Colonic mucosa (tissue), 4 donors: ENCODE results near the gene RIMS3. TPM values are rescaled to one million over a fixed set of nuclear protein-coding genes. Genes with fewer than 3 reads are reported as not detected.
A peak's percentile ranks its signal among the peaks of the same experiment; 100 is the strongest.

ENCODE experiments used
- DNase-seq: peaks from one replicate; pipeline ENCODE4 v3.0.0-alpha.2; 2020
- H3K27ac ChIP-seq: fragments of 200-600 bp; one replicate; pipeline ENCODE4 v1.8.0; 2021
- H3K27me3 ChIP-seq: fragments of 200-600 bp; one replicate; pipeline ENCODE4 v1.8.0; 2021
- H3K36me3 ChIP-seq: fragments of 200-600 bp; one replicate; pipeline ENCODE4 v1.8.0; 2021
- H3K4me1 ChIP-seq: fragments of 200-600 bp; one replicate; pipeline ENCODE4 v1.8.0; 2021; ENCODE audit warnings: mild to moderate bottlenecking
- H3K4me3 ChIP-seq: fragments of 200-600 bp; one replicate; pipeline ENCODE4 v1.8.0; 2021
- H3K9ac ChIP-seq, 2 donors: one replicate each; pipeline ENCODE4 v1.7.0; 2013; ENCODE audit warnings: control low read depth in 2 of 2, low read depth in 2 of 2, low read length in 2 of 2
- H3K9me3 ChIP-seq: fragments of 200-600 bp; one replicate; pipeline ENCODE4 v1.8.0; 2021
- intact Hi-C: fragments of 100-400 bp; cut with DNase I; formaldehyde crosslinking; loops from one replicate; pipeline ENCODE4 v1.14.1; 2022
- total RNA-seq, 2 donors: library from RNA; stranded (reverse); fragmentation: NEBNext Ultra II Directional in 1 of 2; extraction: Animal tissue kit (Norgen Biotek cat#: 25700) in 1 of 2; gene quantifications; one replicate each; pipeline ENCODE4 v1.2.1, GENCODE V29; 2021
- TF ChIP-seq, protein P1 (sequence below): fragments of 200-600 bp; IDR thresholded peaks from one replicate; pipeline ENCODE4 v1.8.0; 2022; ENCODE audit warnings: antibody characterized with exemption, mild to moderate bottlenecking
- donor health status: healthy.
- donor health status: DM: no; HTN: no; CAD: no.
- donor health status: DM: no; HTN: no; CAD: no.

RIMS3 gene
- total RNA-seq, result 1 to 10 TPM; 7.0 to 9.5 TPM

DNA sequence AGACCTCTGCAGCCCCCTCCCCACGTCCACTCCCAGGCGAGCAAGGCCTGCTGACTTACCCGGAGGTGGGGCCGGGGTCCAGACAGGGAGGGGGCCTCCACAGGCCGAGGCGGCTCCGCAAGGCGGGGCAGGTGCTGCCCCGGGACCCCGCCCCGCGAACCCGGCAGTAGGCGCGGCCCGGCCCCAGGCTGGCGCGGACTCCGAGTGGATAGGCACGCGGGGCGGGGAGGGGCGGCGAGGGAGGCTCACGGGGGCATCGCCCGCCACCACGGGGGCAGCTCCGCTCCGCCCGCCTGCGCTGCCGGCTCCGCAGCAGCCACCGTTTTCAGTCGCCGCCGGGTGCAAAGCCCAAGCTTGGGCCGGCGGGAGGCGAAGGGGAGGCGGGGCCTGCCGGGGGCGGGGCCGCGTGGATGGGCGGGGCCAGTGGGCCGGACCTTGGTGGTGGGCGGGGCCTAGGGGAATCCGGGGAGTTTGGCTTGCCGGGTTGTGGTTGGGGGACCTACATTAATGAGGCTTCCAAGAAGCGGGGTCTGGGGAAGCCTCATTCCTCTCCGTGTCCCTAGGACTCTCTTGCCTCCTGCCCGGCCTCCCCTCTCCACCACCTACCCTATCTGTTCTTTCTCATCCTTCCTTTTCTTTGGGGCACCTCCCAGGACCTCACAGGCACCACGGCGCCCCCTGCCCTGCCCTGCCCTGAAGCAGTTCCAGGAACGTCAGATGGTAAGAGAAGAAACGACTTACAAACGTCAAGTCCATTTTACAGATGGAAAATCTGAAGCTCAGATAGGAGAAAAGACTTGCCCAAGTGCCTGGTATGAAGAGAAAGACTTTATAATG, at the start of gene RIMS3:
Gene RIMS3 (minus strand): TSS at position 348 of the 837 bp plus-strand sequence. CDS start 23,757 bp downstream, outside the sequence.
- H3K27ac ChIP-seq, result no peak within 1 kb of the TSS
- intact Hi-C loops, result loop anchor here (5.0 kb wide), 3 partner anchors 38 to 197 kb away; partner anchors contain the start of gene CITED4

GRCh38 chr1:40712997-40713396, 47.5 kb upstream of the RIMS3 start:
- no peaks in the 10 kb centered on the region for H3K4me1 ChIP-seq
- no peak overlapping the region for H3K4me3 ChIP-seq
- no peaks in the 10 kb centered on the region for H3K36me3 ChIP-seq
- H3K27ac ChIP-seq, result peak overlapping the region; percentile 25
- no peaks in the 10 kb centered on the region for H3K27me3 ChIP-seq
- intact Hi-C loops, result no loop called here
- DNase-seq, result no peak
- no peaks in the 10 kb centered on the region for H3K9me3 ChIP-seq
- no peak overlapping the region for H3K9ac ChIP-seq
- TF ChIP-seq, protein P1, sequence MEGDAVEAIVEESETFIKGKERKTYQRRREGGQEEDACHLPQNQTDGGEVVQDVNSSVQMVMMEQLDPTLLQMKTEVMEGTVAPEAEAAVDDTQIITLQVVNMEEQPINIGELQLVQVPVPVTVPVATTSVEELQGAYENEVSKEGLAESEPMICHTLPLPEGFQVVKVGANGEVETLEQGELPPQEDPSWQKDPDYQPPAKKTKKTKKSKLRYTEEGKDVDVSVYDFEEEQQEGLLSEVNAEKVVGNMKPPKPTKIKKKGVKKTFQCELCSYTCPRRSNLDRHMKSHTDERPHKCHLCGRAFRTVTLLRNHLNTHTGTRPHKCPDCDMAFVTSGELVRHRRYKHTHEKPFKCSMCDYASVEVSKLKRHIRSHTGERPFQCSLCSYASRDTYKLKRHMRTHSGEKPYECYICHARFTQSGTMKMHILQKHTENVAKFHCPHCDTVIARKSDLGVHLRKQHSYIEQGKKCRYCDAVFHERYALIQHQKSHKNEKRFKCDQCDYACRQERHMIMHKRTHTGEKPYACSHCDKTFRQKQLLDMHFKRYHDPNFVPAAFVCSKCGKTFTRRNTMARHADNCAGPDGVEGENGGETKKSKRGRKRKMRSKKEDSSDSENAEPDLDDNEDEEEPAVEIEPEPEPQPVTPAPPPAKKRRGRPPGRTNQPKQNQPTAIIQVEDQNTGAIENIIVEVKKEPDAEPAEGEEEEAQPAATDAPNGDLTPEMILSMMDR, result no peak

More for the DNA sequence above, at the start of gene RIMS3:
- Histone ChIP-seq H3K27me3 (no peaks in the 10 kb centered on the region), H3K36me3 (no peaks in the 10 kb centered on the region), H3K4me3 (peak within 1 kb of the TSS; percentile 68), H3K9ac (peak within 1 kb of the TSS; percentile 50 to 68), H3K9me3 (no peaks in the 10 kb centered on the region), H3K4me1 (peaks cover 4% of the 10 kb centered on the region)
- TF ChIP-seq, protein P1, result no peak
- peak; percentile 86 for DNase-seq

DNA sequence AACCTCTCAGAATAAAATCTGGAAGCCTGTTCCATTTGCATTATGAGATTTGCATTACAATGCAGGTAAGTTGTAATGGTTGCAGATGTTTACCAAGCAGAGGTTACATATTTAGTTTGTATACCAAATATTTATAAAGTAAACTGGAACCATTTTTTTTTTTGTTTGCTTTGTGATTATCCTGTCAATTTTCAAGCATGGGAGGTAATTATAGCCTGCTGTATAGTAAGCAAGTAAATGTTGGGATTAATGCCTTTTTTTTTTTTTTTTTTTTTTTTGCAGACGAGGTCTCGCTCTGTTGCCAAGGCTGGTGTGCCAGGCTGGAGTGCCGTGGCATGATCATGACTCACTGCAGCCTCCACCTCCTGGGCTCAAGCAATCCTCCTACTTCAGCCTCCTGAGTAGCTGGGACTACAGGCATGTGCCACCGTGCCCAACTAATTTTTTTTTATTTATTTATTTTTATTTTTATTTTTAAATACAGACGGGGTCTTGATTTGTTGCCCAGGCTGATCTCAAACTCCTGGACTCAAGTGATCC, 47.0 kb upstream of the RIMS3 start:
- no peak overlapping the region for H3K27ac ChIP-seq
- no peaks in the 10 kb centered on the region for H3K27me3 ChIP-seq
- no peaks in the 10 kb centered on the region for H3K9me3 ChIP-seq
- H3K9ac ChIP-seq, result no peak overlapping the region
- no peak overlapping the region for H3K4me3 ChIP-seq
- TF ChIP-seq, protein P1, result no peak
- DNase-seq, result no peak
- H3K4me1 ChIP-seq, result no peaks in the 10 kb centered on the region
- H3K36me3 ChIP-seq, result no peaks in the 10 kb centered on the region
- intact Hi-C loops, result no loop called here

DNA sequence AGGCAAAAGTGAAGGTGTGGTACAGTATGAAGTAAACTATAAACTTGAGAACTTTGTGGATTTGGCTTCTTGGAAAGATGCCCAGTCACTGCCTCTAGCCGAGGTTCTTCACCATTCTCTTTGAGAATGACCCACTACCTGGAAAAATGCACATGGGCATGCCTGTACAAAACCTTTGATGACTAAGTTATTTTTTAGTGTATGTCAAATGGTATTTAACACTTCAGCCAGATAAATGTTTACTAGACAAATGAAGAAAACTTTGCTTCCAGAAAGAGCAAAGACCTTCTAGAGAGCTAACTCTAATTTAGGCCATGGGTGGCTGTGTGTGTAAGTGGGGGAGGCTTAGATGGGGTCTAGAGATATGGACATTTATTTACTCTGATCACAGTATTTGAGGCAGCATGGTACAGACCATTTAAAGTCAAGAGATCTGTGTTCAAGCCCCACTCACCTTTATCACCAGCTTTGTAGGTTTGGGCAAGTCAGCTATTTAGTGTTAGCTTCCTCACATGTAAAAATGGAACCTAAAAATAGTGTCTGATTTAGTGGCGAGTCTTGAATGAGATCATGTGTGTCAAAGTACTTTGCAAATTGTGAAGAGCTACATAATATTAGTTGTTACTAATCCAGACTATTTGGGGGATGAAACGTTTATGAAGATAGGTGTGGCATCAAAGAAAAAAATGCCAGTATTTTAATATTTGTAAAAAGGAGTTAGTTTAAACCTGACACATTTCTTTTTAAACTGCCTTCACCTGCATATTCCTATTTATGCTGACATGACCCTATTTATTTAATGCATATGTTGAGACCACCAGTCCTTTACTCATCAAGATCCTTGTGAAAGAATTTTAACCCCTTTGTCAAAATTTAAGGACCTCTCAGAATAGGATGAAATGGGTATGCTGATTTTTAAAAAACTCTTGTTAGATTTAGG, 46.3 kb upstream of the RIMS3 start:
- Histone ChIP-seq H3K4me3 (no peak overlapping the region), H3K27me3 (no peaks in the 10 kb centered on the region), H3K9ac (peak overlapping the region in 1 of 2 donors; percentile 70), H3K36me3 (no peaks in the 10 kb centered on the region), H3K27ac (no peak overlapping the region), H3K9me3 (no peaks in the 10 kb centered on the region), H3K4me1 (no peaks in the 10 kb centered on the region)
- DNase-seq, result peak; percentile 69
- intact Hi-C loops, result no loop called here
- TF ChIP-seq, protein P1, result no peak
